Measurements from ENCODE around the gene TMEM74B. TPM values are rescaled to one million over a fixed set of nuclear protein-coding genes. Genes with fewer than 3 reads are reported as not detected.

Gene TMEM74B
- total RNA-seq, 1 experiment from 2014 or later = not detected

DNA sequence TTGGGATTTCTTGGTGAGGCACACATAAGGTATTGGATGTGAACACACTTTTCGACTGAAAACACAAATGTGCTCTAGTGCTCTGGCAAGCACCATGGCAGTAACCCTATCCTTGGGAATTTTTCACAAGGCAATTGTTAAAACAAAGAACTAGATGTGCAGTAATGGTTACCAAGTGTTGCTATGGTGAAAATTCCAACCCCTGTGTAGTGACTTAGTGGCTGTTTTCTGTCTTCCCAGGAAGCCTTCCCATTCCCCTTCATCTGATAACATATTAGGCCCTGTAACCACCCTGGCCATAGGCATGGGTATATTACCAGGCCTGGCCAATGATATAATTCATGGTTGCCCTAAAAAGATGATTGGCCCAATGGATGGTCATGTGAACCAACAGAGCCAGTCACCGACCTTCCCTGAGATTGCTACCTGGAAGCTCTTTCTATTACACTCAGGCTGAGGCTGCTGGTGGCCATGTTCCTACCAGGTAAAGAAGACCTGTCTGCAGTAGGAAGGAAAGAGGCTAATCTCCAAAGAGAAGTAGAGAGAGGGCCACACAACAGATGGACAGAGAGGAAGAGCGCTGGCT, 22.6 kb upstream of the TMEM74B start:
- in situ Hi-C loops (cut with HindIII; ENCODE audit: low pct_unique_long_range_greater_than_20kb, low sequenced_read_pairs) = no loop called here
- DNase-seq (ENCODE audit: low read depth) = no peak

DNA sequence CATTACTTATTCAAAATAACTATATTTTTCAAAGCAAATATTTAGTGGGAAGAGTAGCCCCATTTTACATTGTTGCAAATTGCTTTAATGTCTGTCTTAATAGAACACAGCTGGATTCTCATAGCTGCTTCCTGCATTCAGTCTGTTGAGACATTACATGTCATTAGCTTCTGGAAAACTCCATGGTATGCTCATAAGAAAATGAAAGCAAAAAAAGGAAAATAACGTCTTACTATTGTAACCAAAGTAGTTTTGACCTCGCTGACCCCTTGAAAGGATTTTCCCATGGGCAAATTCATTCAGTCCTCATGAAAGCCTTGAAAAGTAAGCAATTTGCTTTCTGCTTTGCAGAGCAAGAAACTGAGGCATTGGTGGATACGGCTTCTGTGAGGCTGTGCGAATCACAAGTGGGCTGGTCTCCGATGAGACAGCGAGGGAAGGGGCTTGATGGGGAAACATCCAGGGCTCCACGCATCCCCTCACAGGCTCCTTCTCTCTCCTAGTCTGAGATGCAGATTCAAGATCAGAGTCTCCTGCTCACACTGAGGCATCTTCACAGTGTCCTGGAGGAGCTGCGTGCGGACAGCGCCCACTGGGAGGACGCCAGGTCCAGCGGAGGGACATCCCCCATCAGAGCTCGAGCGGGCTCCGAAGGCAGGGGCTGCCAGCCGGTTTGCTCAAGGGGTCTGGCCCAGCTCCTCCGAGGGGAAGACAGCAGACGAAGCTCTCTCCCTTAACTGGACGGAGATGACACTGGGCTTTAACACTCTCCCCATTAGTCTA, 21.8 kb upstream of the TMEM74B start:
- DNase-seq (ENCODE audit: low read depth) = no peak
- in situ Hi-C loops (cut with HindIII; ENCODE audit: low pct_unique_long_range_greater_than_20kb, low sequenced_read_pairs) = no loop called here

DNA sequence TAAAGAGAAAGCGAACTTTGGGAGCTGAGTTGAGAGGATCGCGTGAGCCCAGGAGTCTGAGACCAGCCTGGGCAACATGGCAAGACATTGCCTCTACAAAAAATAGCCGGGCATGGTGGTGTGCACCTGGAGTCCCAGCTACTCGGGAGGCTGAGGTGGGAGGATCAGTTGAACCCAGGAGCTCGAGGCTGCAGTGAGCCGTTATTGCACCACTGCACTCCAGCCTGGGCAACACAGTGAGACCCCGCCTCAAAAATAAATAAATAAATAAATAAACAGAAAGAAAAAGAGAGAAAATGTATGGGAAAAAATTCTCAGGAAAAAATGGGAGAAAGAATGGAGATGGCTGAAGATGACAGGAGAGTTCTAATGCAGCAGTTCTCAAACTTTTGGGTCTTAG, 21.0 kb upstream of the TMEM74B start:
- DNase-seq (ENCODE audit: low read depth) = no peak
- in situ Hi-C loops (cut with HindIII; ENCODE audit: low pct_unique_long_range_greater_than_20kb, low sequenced_read_pairs) = no loop called here

DNA sequence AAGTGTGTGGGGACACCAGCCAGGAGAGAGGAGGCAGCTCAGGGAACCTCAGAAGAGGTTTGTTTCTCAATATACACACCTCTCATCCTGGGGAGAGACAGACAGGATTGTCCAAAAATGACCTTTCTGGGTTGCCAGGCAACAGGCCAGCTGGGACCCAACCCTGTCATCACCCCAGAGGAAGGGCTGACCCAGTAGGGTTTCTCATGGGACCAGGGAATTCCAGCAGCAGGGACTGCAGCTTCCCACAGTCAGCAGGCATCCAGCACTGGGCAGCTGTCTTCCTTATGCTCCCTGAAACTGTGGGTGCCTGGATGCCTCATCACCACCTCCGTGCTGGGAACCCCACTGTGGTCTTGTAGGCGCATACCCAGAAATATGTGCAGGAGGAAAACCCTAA, 19.8 kb upstream of the TMEM74B start:
- DNase-seq (ENCODE audit: low read depth) = no peak
- in situ Hi-C loops (cut with HindIII; ENCODE audit: low pct_unique_long_range_greater_than_20kb, low sequenced_read_pairs) = no loop called here

DNA sequence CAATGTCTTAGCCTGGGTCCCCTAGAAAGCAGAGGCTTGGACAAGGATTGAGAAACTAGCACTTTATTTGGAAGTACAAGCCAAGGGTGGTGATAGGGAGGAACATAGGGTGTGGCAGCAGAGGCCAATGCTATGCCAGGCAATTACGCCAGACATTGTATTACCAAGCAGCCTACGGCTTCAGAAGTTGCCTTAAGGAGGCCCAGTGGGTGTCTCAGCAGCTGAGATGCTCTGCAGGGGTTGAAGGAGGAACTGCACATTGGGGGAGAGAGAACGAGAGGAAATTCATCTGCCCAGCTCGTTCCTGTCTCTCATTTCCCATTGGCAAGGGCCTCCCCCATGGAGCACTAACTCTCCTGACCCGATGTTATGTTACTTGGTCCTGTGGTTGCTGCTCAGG, 19.3 kb upstream of the TMEM74B start:
- in situ Hi-C loops (cut with HindIII; ENCODE audit: low pct_unique_long_range_greater_than_20kb, low sequenced_read_pairs) = no loop called here
- no peak for DNase-seq (ENCODE audit: low read depth)

DNA sequence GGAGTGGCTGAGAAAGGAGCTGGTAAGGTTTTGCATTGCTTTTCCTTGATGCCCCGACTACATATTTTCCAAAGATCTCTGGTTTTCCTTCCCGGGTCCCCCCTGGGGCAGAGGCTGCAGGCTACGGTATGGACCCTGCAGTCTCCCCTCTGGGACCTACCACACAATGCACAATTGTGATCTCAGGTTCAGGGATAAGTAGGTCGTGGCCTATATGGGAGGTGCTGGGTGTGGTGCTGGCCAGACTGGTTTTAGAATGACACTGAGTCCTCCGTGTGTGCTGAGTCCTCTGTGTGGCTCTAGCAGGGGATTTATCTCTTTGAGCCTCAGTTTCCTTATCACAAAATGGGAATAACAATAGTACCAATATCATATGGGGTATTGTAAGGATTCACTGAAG, 18.8 kb upstream of the TMEM74B start:
- no peak for DNase-seq (ENCODE audit: low read depth)
- in situ Hi-C loops (cut with HindIII; ENCODE audit: low pct_unique_long_range_greater_than_20kb, low sequenced_read_pairs) = no loop called here

DNA sequence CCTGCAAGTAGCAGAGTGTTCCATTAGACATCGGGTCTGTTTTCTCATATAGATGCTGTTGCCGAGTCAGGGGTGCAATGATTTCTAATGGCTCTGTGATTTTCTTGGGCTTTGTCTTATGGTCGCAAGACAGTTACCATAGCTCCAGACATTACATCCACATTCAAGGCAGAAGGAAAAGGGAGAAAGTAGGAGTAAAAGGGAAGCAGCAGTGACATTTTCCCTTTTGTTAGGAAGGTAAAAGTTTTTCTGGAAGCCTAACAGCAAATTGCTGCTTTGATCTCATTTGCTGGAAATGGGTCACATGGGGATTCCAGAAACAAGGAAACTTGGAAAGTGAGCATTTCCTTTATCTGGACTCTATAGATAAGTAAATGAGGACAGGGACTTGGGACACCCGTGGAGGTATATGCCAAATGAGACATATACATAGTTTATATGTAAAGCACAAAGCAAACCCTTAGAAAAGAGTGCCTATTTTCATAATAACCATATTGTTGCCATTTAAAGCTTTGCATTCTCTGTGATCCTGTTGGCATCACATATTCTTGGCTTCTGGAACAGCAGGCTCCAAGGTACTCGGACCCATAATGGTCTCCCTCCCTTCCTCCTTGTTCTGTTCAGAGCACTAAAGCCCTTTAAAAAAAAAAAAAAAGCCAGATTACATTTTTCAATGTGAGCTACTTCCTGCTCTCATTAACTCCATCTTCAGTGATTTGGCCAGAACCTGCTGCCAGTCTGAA, 18.2 kb upstream of the TMEM74B start, which contains the start of gene C20orf202:
TSS of gene C20orf202 (plus strand) at position 693 of the 743 bp plus-strand sequence. CDS start 132 bp downstream, outside the sequence.
- DNase-seq (ENCODE audit: low read depth) = no peak
- in situ Hi-C loops (cut with HindIII; ENCODE audit: low pct_unique_long_range_greater_than_20kb, low sequenced_read_pairs) = no loop called here

DNA sequence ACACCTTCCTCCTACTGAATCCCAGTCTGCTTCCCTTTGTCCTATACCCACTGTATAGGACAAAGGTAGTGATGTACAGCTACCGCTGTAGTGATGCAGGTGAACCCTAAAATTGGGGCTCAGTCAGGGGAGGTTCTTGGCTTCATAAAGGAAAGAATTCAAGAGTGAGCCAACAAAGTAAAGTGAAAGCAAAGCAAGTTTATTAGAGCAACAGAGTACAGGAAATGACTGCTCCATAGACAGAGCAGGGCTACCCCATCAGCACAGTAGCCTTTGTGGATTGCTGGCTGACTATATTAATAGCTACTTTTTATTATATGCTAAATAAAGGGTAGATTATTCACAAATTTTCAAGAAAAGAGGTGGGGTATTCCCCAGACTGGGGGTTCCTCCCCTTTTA, 15.2 kb upstream of the TMEM74B start:
- DNase-seq (ENCODE audit: low read depth) = no peak
- in situ Hi-C loops (cut with HindIII; ENCODE audit: low pct_unique_long_range_greater_than_20kb, low sequenced_read_pairs) = no loop called here

DNA sequence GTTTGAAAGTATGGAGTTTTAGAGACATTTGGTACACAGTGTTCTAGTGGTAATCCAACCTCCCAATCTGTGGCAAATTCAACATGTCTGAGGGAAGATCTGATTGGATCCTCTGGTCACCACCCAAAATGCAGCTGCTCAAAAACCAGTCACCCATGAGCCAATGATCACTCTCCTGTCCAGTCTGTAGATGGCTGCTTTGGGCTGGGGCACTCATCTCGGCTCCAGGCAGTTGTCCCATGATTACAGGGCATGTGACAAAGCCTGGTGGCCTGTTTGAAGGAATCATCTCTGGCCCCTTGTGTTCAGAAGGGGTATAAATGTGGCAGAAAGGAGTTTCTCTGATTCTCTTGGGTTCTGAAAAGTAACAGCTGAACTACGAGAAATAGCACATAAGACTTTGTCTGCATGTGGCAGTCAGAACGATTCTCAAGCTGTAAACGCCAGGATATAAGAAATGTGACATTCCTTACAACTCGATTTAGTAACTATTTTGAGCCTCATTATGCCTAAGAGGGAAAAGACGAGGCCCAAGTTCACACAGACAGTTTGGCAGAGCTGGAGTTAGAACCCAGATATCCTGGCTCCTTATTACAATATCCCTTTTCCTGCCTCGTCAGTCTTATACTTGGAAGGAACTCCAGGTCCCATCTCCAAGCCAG, 14.6 kb upstream of the TMEM74B start:
- DNase-seq (ENCODE audit: low read depth) = no peak
- in situ Hi-C loops (cut with HindIII; ENCODE audit: low pct_unique_long_range_greater_than_20kb, low sequenced_read_pairs) = no loop called here

DNA sequence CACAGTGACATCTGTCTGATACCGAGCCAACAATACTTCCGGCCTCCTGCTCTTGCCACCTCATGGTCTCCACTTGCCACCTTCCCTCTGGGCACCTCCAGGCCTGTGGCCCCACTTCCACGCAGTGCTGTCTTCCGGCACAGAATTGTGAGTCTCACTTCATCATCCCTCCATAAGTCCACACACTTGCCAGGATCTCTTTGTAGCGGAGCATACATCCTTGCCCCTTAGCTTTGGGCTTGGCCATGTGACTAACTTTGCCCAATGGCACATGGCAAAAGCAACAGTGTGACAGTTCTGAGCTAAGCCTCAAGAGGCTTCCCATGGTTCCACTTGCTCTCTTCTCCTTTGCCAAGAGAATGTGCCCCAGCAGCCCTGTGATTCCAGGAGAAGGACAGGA, 14.0 kb upstream of the TMEM74B start:
- no peak for DNase-seq (ENCODE audit: low read depth)
- in situ Hi-C loops (cut with HindIII; ENCODE audit: low pct_unique_long_range_greater_than_20kb, low sequenced_read_pairs) = no loop called here

DNA sequence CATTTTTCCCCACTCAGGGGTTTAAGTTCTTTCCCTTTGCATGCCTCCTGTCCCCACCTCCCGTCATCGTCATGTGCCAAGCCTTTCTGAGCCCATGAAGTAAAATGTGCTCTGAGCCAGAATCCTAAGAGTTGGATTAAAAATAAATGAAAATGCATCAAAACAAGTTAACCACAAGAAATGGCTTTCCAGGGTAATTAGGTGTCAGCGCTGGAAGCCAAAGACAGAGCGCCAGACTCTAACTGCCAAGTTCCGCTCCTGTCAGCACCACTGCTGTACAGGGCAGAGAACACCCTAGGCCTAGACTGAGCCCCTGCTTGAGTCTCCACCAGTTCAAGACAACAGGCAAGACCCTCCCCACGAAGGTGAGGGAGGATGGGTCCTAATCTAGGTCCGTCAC, 13.0 kb upstream of the TMEM74B start:
- in situ Hi-C loops (cut with HindIII; ENCODE audit: low pct_unique_long_range_greater_than_20kb, low sequenced_read_pairs) = no loop called here

DNA sequence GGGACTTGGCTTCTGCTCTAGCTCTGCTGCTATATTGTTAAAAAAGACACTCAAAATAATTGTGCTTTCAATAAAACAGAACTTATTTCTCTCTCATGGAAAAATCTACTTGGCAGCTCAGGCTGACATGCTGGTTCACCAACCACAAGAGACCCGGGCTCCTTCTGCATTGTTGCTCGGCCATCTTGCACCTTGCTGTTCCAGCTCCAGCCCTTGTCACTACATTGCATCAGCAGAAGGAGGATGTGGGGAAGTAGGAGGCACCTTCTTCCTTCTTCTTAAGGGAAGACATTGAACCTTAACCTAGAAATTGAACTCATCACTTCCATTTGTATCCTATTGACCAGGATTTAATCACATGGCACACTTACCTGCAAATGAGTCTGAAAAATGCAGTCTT, 11.9 kb upstream of the TMEM74B start:
- no peak for DNase-seq (ENCODE audit: low read depth)
- in situ Hi-C loops (cut with HindIII; ENCODE audit: low pct_unique_long_range_greater_than_20kb, low sequenced_read_pairs) = no loop called here

More for the DNA sequence above, 13.0 kb upstream of the TMEM74B start:
- DNase-seq (ENCODE audit: low read depth) = no peak

DNA sequence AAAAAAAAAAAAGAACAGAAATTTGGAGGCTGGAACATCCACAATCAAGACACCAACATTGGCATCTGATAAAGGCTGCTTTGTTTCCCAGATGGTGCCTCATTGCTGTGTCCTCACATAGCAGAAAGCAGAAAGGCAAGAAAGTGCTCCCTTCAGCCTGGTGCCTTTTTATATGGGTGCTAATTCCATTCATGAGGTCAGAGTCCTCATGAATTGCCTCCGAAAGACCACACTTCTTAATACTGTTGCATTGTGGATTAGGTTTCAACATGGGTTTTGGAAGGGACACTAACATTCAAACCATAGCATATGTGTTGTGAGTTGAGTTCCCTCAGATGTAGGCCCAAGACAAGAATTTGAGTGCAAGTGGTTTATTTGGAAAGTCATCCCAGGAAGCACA, 10.4 kb upstream of the TMEM74B start:
- in situ Hi-C loops (cut with HindIII; ENCODE audit: low pct_unique_long_range_greater_than_20kb, low sequenced_read_pairs) = no loop called here
- no peak for DNase-seq (ENCODE audit: low read depth)

DNA sequence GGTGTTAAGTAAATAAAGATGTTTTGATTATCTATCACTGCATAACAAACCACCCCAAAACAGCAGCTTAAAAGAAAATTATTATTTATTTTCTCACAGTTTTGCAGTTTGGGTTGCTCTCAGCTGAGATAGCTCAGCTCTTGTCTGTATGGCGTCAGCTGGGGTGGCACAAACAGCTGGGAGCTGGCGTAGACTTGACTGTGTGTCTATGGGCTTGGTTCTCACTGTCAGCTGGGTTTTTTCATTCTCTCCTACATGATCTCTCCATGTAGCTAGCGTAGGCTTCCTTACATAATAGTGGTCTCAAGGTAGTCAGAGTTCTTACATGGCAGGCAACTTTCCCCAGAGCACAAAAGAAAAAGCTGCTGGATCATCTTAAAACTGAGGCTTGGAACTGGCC, 6.5 kb upstream of the TMEM74B start:
- no peak for DNase-seq (ENCODE audit: low read depth)
- in situ Hi-C loops (cut with HindIII; ENCODE audit: low pct_unique_long_range_greater_than_20kb, low sequenced_read_pairs) = no loop called here

DNA sequence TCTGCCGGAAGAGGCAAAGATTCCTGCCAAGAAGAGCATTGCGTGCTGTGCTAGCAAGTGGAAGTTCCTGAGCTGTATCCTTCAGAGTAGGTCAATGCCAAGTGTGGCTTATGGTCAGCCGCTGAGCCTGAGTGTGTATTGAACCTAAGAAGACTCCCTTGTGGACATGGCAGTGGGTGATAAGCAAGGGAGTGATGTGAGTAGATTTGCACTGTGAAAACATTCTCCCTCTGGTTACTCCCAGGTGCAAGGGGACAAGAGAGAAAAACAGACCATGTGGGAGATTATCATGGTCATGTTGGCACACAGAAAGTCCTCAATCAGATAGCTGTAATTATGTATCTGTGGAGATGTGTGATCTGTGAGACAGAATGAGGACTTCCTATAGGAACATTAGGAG, 6.1 kb upstream of the TMEM74B start:
- in situ Hi-C loops (cut with HindIII; ENCODE audit: low pct_unique_long_range_greater_than_20kb, low sequenced_read_pairs) = no loop called here
- DNase-seq (ENCODE audit: low read depth) = no peak

DNA sequence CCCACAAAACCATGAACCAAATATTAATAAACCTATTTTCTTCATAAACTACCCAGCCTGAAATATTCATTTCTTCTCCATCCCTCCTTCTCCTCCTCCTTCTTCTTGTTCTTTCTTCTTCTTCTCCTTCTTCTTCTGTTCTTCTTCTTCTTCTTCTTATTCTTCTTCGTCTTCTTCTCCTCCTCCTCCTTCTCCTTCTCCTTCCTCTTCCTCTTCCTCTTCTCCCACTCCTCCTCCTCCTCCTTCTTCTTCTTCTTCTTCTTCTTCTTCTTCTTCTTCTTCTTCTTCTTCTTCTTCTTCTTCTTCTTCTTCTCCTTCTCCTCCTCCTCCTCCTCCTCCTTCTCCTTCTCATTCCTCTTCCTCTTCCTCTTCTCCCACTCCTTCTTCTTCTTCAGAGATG, 5.0 kb upstream of the TMEM74B start:
- in situ Hi-C loops (cut with HindIII; ENCODE audit: low pct_unique_long_range_greater_than_20kb, low sequenced_read_pairs) = no loop called here
- DNase-seq (ENCODE audit: low read depth) = no peak

DNA sequence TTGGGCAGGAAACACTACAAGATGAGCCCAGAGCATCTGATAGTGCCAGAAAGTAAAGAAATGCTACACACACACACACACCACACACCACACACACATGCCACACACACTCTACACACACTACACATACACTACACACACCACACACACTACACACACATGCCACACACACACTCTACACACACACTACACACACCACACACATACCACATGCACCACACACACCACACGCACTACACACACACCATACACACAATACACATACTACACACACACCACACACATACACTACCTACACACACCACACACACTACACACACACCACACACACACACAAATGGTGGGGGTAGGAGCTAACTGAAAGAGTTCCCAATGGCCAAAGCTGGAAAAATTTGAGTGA, 3.6 kb upstream of the TMEM74B start:
- in situ Hi-C loops (cut with HindIII; ENCODE audit: low pct_unique_long_range_greater_than_20kb, low sequenced_read_pairs) = no loop called here
- no peak for DNase-seq (ENCODE audit: low read depth)

DNA sequence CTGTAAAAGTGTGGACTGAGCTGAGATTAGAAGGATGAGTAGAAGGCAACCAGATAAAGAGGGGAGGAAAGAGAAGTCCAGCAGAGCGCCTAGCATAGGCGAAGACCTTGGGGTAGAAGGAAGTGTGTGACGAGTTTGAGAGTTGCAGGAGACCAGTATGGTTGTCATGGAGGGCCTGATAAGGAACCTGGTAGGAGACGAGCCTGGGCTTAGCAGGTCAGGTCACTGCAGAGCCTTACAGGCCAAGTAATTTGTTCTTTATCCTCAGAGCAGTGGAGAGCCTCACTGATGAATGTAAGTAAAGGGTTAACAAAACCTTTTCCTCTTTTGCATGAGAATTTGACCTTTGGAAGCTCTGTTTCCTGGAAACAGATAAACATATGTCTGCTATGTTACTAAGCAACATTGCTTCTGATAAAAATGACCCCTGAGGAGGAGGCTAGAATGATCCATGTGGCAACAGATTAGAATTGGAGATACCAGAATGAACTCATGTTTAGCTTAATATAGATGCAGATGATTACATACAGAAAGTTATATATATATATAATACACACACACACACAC, 2.9 kb upstream of the TMEM74B start:
- no peak for DNase-seq (ENCODE audit: low read depth)
- in situ Hi-C loops (cut with HindIII; ENCODE audit: low pct_unique_long_range_greater_than_20kb, low sequenced_read_pairs) = no loop called here
